HL-60/S4 treated with retinoic acid at 250 ng/mL for 4 days and 3 days (cell line): Measurements from ENCODE around the gene RNASET2.
"Not testable (repeated sequence)": the region's sequence is repeated elsewhere in the genome, so short reads cannot be mapped to it uniquely, and the experiment has no call there.

Source experiments
- in situ Hi-C: fragments of 300-500 bp; cut with MboI; formaldehyde crosslinking; loops from 2 replicates; pipeline ENCODE4 v1.7.0; 2022; ENCODE audit warnings: low sequenced_read_pairs

Gene RNASET2

DNA sequence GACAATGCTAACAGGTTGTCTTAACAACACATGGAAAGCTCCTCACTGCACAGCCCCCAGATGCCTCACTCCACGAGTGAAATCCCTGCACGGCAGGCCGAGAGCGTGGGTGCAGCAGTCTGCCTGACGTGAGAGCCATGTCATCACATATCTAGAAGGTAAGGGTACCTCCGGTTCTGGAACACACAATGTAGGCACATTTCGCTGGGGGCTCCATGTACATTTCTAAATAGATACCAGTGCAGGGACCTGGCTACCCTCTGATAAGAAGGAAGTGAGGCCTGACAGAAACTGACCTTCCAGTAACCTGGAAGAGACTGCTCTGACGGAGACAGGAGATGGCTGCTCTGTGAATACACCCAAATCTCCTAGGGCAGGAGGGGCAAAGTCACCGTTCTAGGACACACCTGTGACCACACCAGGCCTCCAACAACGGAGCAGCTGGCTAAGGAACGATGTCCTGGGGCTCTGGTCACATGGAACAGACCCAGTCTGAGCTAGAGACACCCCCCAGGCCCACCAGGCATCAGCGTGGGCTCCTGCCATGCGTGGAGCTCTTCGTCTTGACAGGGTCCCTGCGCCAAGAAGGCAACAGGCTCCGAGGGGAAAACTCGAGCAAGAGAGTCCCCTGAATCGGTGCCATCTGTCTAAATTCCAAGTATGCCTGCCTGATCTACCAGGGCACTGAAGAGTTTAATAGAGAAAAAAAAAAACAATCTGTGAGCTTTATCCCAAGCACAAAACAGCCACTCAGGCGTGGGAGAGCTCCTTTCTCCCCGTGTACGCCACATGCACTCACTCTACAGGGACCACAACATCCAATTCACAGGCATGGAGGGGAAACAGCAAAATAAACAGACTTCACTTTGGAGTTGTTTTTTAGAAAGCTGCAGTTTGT, 27.5 kb downstream of the RNASET2 start:
- in situ Hi-C loops = no loop called here

DNA sequence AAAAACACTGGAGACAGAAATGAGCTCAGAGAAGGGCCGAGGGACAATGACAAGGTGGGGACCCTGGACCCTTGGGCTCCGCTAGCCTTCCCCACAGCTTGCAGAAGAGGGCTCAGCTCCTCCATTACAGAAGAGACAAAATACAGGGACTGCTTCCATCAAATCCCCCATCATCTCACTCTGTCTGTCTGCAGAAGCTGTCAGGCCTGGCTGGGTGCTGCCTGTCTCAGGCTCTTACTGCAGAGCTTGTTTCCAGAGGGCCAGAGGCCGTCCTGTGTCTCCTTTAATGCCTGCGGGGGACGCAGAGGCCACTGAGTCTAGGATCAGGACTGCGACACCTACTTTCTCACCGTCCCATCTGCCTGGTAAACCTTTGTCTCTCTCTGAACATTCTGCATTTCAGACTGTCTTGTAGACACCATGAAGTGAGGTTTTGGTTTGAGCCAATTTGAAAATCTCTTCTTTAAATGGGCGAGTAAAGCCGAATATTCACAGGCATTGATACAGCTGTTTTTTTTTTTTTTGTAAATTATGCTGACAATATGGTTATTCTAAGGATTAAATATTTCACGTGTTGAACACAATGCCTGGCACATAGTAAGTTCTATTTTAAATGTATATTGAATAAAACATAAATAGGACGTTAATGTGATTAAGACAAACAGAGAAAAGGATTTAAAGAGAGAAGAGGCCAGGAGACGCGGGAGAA, 28.3 kb downstream of the RNASET2 start:
- in situ Hi-C loops = no loop called here

DNA sequence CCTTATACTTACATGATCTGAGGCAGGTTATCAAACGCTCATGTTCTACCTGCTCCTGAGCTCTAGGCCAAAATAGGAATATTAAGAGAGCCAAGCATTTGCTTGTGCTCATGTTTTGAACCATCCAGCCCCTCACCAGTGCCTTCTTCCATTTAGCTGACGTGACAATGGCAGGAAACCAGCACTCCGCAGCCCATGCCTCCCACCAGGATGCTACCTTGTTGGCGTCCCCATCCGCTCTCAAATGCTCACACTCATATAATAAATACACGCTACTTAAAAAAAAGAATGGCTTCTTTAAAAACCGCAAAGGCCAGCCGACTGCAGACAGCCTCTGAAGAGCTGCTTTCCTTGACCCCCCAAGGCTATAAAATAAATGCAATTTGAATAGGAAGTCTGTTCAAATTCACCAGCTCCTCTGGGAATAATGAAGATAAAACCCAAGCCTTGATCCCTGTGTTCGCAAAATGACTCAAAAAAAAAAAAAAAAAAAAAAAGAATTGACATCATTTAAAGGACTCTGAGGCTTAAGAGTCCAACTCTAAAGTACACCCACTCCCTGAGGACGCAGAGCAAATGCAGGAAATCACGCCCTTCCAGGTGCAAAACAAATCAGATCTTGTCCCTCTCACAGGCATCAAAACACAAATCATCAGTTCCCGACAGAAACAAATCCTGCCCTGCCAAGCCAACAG, 29.0 kb downstream of the RNASET2 start:
- in situ Hi-C loops = no loop called here

DNA sequence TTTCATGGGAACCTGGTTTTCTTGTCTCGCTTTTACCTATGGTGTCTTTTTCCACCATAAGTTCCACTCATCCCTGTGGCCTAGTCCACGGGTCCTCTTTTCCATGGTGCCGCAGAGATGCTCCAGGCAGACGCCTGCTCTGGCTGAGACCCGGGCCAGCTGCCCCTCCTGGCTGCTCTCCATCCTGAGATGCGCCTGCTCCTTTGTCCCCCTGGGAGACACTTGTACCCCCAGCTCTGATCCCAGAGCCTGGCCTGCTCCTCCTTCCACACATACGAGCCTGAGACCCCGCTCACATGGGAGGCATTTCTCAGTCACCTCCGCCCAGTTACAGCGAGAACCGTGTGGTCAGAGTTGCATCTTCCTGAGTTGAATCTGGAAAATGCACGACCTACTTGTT, 29.6 kb downstream of the RNASET2 start:
- in situ Hi-C loops = no loop called here

DNA sequence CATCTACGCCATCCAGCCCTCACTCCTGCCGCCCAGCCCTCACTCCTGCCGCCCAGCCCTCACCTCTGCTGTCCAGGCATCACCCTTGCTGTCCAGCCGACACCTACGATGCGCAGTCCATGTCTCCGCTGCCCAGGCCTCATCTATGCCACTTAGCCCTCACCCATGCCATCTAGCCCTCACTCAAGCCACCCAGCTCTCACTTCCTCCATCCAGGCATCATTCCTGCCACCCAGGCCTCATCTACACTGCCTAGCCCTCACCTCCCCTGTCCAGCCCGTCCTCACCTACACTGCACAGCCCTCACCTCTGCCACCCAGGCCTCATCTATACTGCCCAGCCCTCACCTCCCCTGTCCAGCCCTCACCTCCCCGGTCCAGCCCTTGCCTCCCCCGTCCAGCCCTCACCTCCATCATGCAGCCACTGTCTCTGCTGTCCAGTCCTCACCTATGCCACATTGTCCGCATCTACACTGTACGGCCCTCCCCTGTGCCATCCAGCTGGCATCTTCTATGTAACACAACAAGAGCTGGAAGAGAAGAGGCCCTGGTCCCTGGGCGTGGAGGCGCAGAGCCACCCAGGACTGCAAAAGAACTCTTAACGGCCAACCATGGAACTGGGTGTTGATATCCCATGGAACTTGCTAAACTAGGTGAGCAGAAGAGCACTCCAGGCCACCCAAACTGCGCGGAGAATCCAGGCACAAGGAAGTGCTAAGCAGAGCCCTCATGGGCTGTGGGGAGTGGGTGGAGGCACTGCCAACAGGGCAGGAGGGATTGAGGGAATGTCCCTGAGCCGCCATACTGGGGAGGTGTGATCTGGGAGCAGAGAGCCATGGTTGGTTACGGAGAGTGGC, 31.0 kb downstream of the RNASET2 start:
- in situ Hi-C loops = no loop called here

DNA sequence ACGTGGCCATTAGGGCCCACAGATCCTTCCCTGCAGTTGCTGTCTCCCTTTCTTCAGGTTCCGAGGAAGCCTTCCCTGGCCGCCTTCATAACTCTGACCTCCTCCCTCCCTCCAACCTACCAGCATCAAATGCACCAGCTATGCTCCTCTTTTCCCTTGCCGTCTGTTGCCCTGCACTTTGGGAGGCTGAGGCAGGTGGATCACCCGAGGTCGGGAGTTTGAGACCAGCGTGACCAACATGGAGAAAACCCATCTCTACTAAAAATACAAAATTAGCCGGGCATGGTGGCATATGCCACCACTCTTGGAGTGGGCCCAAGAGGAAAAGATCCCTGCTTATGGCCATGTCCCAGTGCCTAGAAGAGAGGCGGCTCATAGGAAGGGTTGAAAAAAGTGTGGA, 31.8 kb downstream of the RNASET2 start:
- in situ Hi-C loops = no loop called here

DNA sequence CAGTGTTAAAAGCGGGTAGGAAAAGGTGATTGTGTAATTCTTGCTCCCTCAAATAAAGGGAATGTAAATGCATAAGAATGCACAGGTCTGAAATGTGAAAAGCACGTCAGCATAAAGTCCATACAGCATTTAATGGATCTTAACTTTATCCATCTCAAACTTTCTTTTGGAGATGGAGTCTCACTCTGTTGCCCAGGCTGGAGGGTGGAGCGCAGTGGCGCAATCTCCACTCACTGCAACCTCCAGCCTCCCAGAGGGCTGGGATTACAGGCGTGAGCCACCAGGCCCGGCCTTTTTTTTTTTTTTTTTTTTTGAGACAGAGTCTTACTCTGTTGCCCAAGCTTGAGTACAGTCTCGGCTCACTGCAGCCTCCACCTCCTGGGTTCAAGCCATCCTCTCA, 33.4 kb downstream of the RNASET2 start:
- in situ Hi-C loops = no loop called here

DNA sequence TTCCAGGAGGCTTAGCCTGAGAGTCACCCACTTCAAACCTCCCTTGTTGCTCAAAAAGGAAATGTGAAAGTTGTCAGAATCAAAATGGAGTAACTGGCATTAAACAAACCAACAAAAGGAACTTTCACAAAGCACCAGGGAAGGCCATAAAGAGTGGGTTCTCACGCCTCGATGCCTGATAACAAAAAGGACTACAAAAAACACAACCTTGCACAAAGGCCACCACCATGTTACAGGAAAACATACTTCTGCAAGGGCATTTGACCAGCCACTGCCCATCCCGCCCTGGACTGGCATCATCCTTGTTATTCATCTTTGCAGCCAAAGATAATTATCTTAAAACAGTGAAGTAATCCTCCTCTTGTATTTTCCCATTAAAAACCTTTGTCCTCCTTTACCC, 34.8 kb downstream of the RNASET2 start:
- in situ Hi-C loops = no loop called here

DNA sequence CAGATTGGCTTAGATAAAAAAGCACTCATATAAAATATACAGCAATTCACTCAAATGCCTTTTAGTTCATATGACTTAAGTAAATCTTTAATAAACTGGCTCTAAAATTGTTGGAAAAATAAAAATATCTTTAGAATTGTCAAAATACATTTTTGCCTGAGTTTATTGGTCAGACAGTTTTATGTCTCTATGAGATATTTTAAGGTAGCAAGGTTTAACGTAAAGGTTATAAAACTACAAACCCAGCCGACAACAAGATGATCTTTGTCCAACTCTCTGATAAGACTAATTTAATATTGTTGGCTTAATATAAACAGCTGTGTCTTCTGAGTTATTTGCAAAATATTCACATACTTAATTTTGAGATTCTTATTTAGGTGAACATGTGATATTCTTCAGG, 39.5 kb downstream of the RNASET2 start:
- in situ Hi-C loops = no loop called here

DNA sequence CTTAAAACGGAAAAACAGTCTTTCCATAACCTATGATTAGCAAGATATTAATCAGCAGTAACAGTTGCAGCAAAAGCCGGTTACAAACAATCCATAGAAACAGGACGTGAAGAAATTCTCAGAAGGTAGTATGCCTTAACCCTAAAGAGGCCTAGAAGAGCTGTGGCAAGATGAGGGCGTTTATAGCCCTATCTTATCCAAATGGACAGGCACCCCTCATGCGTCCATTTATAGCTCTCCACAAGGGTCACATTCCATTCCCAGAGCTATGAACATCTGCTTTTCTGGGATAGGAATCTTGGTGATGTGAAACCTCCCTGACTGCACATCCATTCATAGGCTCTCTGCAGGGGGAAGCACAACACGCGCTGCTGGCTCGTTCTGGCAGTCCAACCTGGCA, 40.9 kb downstream of the RNASET2 start:
- in situ Hi-C loops = not testable (repeated sequence)

DNA sequence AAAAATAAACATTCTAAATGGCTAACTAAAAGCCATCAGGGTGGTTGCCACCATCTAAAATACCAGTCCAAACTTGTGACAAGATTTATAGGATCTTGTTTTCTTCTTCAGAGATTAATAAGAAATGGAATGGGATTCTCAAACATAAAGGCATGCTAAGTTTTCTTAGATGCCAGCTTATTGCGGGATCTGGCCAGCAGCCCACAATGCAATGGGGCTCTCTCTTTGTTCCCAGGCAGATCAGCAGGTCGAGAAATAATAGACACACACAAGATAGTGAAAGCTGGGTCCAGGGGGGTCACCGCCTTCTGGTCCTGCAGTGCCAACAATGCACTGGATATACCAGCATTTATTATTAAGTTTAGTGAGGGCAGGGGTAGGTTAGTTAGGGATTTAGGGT, 41.4 kb downstream of the RNASET2 start:
- in situ Hi-C loops = not testable (repeated sequence)

DNA sequence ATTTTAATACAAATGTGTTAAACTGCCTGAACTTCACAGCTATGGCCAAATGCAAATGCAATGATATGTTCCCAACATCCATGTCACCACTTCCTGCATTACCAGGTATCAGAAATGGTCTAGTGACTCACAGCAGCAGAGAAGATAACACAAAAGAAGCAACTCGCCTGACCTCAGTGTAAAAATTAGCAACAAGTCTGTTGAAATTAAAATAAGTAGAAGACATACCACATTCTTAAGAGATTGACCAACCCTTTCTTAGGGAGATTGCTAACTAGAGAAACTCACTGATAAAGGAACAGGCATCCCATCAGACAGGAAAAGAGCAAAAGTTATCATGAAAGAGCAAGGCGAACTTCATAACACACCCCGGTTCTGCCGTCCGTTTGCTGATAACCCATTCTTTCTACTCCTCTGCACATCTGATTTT, 45.1 kb downstream of the RNASET2 start:
- in situ Hi-C loops = no loop called here

DNA sequence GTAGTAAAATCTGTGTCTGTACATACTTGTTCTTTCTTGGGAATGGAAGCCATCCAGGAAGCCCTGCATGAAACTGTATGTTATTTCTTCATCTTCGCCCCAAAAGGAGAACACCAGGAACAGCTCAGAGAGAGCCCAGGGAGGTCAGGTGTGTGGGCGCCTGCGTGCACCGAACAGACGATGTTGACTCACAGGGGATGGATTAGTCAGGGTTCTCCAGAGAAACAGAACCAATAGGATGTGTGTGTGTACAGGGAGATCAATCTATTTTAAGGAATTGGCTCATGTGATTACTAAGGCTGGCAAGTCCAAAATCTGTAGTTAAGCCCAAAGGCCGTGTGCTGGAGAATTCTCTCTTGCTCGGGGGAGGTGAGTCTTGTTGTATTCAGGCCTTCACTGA, 45.7 kb downstream of the RNASET2 start:
- in situ Hi-C loops = no loop called here

DNA sequence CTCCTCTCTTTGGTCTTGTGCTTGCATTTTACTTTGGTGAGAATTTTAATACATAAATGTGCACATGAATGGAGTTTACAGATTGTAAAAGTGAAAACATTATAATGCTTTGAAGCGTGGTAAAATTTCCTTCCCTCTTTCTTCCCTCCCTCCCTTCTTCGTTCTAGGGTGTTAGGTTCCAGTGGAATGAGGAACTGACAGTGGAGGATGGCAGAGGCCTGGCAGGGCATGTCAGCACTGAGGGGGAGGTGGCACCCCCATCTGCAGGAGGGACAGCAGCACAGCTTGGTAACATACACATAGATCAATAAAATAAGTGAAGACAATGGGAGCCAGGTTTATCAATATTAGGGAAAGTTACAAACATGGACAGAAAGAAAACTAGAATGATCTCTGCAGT, 47.5 kb downstream of the RNASET2 start:
- in situ Hi-C loops = no loop called here

DNA sequence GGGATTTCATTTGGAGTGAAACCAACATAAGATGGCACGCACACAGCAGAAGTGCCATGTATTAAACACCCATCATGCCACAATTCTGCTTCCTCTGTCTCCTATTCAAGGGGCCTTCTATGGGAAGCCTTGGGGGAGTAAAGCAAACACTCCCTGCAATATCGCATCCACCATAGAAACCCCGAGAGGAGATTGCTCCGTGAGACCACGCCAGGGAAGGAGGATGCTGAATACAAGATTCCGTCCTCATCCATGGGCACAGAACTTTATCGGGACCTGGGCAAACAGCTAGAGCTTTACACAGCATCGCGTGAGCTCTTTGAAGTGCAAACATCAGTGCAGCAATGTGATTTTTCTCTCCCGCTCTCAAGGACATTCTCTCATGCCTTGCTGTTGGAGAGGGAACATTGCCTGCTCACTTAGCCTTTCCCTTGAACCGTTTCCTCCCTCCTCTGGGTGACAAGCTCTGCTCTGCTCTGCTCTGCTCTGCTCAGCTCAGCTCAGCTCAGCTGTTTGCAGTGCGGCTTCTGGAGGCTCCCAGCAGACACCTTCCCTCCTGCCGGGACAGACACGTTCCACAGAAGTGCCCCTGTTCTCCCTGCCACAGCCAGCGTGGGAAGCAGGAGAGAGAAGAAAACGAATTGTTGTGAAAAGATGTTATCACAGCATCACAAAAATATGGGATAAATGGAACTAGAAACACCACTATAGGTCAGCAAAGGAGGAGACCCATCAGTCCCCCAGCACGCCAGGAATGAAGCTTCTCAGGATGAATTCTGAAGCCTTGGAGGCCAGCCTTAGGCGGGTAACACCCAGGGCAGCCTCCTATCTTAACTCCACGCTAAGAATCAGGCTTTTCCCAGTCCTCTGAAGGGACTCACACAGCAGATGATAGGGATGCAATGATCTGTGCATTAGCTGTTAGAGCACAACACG, 48.2 kb downstream of the RNASET2 start:
- in situ Hi-C loops = no loop called here

DNA sequence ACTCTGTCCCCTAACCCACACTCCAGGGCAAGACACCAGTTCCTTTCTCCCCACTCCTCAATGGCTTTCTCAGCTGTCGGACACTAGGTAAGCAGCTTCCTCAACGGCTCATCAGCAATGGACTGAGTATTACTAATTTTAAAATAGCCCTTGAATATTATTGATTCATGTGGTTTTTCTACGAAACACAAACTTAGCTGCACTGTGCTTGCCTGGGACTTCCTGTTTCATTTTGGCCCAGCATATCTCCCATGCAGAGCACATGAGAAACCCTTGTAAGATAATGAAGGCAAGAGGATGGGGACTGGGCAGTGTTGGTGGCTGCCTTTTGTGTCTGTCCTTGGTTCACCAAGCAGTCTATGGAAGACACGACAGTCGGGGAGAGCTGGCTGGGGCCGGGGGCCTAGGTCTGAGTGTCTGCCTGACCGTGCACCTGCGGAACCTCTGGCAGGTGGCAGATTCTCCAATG, 48.9 kb downstream of the RNASET2 start:
- in situ Hi-C loops = no loop called here

DNA sequence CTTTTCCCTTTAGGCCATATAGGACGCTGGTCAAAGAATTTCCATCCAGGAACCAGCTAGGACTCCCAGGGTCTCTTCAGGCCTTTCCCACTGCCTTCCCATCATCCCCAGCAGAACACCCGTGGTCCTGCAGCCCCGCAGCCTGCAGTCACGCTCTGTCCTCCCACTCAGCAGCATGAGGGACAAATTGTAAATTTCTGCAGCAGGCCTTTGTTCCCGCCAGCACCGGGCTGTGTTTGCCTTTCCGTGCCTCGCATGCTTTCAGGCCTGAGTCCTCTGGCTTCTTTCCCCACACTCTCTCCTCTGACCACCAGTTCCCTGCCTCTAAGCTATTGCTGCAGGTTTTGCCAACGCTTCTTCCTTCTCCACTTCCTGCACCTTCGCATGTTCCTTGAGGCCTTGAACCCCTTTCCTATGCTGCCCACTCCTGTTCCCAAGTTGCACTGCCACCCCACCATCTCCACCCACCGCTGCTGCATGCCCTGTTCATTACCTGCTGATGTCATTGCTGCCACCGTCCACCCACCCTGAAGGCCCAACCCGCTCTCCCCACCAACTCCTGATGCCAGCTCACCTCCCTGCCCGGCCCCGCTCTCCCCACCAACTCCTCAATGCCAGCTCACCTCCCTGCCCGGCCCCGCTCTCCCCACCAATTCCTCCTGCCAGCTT, 49.8 kb downstream of the RNASET2 start:
- in situ Hi-C loops = no loop called here

DNA sequence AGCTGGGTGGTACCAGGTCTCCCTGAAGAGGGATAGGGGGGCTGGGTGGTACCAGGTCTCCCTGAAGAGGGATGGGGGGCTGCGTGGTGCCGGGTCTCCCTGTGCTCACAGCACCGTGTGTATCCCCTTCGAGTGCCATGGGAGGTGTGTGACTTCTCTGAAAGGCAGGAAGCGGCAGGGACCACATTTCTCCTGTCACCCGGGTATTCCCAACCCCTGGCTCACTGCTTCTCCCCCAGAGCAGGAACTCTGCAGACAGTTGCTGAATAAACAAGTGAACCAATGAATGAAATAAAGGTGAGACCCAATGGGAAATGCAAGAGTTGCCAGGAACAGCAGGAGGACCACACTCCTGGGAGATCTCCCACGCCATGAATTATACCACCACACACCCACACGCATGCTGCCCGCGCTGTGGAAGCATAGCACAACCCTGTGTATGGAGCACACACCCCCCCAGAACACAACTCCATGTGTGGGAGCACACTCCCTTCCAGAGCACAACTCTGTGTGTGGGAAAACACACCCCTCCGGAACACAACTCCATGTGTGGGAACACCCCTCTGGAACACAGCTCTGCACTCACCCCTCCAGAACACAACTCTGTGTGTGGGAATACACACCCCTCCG, 50.7 kb downstream of the RNASET2 start:
- in situ Hi-C loops = no loop called here

DNA sequence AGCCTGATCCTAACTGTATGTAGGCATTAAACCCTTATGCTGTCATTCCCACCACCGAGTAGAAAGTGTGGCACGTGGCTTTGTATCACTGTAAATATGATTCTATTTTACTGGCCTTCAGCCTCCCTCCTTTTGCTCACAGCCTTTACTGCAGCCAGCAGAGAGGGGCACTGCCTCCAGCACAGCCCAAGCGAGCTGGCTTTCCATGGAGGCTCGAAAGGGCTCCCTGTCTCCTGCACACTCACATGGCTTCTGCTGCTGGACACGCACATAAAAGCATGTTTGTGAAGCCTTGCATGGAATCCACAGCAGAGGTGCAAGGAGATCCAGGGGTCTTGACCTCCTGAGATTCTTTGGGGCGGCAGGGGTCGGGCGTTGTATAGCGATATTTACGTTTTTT, 51.3 kb downstream of the RNASET2 start:
- in situ Hi-C loops = no loop called here
